ENCODE data around the gene SUSD6. TPM values are rescaled to one million over a fixed set of nuclear protein-coding genes. Genes with fewer than 3 reads are reported as not detected.

SUSD6 gene
- total RNA-seq, 1 donor from 2014 or later: 48.0 TPM

GRCh38 chr14:69671365-69672030, 60.1 kb downstream of the SUSD6 start:
- DNase-seq (ENCODE audit: low spot score): no peak

- no peak for DNase-seq (ENCODE audit: low spot score)
These were observed 61.0 kb downstream of the SUSD6 start for GRCh38 chr14:69672356-69672755.

GRCh38 chr14:69673104-69673503, 61.7 kb downstream of the SUSD6 start:
- DNase-seq (ENCODE audit: low spot score): no peak

- DNase-seq (ENCODE audit: low spot score): no peak
These were observed 62.3 kb downstream of the SUSD6 start for GRCh38 chr14:69673578-69674305.

- DNase-seq (ENCODE audit: low spot score): no peak
These were observed 63.3 kb downstream of the SUSD6 start for GRCh38 chr14:69674546-69675244.

- no peak for DNase-seq (ENCODE audit: low spot score)
These were observed 63.8 kb downstream of the SUSD6 start for GRCh38 chr14:69675245-69675583.

GRCh38 chr14:69675877-69676416, 64.6 kb downstream of the SUSD6 start:
- no peak for DNase-seq (ENCODE audit: low spot score)

- DNase-seq (ENCODE audit: low spot score): no peak
These were observed 65.3 kb downstream of the SUSD6 start for GRCh38 chr14:69676723-69677122.

GRCh38 chr14:69680297-69680696, 68.9 kb downstream of the SUSD6 start:
- no peak for DNase-seq (ENCODE audit: low spot score)

GRCh38 chr14:69682136-69682535, 70.7 kb downstream of the SUSD6 start:
- no peak for DNase-seq (ENCODE audit: low spot score)

- DNase-seq (ENCODE audit: low spot score): no peak
These were observed 71.3 kb downstream of the SUSD6 start for GRCh38 chr14:69682621-69683263.

- DNase-seq (ENCODE audit: low spot score): no peak
These were observed 72.6 kb downstream of the SUSD6 start for GRCh38 chr14:69683971-69684370.

- no peak for DNase-seq (ENCODE audit: low spot score)
These were observed 73.2 kb downstream of the SUSD6 start for GRCh38 chr14:69684461-69685217.

- DNase-seq (ENCODE audit: low spot score): no peak
These were observed 73.8 kb downstream of the SUSD6 start for GRCh38 chr14:69685218-69685616.

GRCh38 chr14:69685716-69686115, 74.3 kb downstream of the SUSD6 start:
- no peak for DNase-seq (ENCODE audit: low spot score)

GRCh38 chr14:69687606-69688298, 76.4 kb downstream of the SUSD6 start:
- no peak for DNase-seq (ENCODE audit: low spot score)

- DNase-seq (ENCODE audit: low spot score): no peak
These were observed 76.9 kb downstream of the SUSD6 start for GRCh38 chr14:69688299-69688649.

GRCh38 chr14:69690042-69690441, 78.6 kb downstream of the SUSD6 start:
- no peak for DNase-seq (ENCODE audit: low spot score)

- no peak for DNase-seq (ENCODE audit: low spot score)
These were observed 81.2 kb downstream of the SUSD6 start for GRCh38 chr14:69692594-69692993.

GRCh38 chr14:69693145-69693544, 81.7 kb downstream of the SUSD6 start:
- no peak for DNase-seq (ENCODE audit: low spot score)

Measured in mesenteric fat pad (tissue), 1 donor.